ENCODE measurements around the gene SPINT1. TPM values are rescaled to one million over a fixed set of nuclear protein-coding genes. Genes with fewer than 3 reads are reported as not detected.

Gene SPINT1
- total and polyA plus RNA-seq, 9 donors = 0.76 to 131 (median 5.2) TPM

DNA sequence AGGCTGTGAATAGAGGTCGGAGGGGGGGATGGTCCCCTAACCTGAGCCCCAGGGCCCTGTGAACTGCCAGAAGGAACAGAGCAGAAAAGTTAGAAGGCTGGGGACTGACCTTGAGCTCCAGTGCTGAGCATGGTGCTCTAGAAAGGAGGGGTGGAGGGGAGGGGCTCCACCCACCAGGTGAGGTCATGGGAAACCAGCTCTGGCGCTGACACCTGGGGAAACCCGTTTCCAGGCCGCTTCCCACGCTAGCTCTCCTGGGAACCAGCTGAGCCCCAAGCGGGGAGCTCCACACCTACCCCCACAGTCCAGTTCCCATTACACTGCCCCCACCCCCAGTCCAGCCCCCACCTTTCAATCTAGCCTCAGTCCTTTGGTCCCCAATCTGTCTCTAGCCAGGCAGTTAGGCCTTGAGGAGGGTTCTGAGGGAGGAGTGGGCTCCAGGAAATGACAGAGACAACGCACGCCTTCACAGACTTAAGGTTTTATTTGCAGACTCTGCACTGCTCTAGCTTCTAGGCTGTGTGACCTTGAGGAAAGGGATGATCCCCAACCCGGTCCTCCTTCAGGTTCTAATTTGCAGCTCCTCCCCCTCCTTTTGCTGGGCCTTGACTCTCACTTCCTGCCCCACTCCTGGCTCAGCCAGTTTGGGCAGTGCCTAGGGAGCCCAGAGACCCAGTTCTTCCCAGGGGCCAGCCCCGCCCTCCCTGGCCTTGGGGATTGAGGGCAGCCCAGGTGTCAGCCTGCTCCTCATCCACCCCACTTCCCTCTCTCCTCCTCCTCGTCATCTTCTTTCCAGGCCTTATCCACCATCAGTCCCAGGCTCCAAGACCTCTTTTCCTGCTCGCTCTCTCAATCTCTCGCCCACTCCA is 28.1 kb downstream of the SPINT1 start:
- H3K4me1 ChIP-seq (ENCODE audit: insufficient read depth) = peaks cover 3% of the 10 kb centered on the region
- H3K9me3 ChIP-seq = no peaks in the 10 kb centered on the region
- H3K4me3 ChIP-seq = no peak overlapping the region
- H3K36me3 ChIP-seq = no peaks in the 10 kb centered on the region
- H3K27ac ChIP-seq = no peak overlapping the region
- H3K27me3 ChIP-seq = no peaks in the 10 kb centered on the region
- TF ChIP-seq, protein P1, sequence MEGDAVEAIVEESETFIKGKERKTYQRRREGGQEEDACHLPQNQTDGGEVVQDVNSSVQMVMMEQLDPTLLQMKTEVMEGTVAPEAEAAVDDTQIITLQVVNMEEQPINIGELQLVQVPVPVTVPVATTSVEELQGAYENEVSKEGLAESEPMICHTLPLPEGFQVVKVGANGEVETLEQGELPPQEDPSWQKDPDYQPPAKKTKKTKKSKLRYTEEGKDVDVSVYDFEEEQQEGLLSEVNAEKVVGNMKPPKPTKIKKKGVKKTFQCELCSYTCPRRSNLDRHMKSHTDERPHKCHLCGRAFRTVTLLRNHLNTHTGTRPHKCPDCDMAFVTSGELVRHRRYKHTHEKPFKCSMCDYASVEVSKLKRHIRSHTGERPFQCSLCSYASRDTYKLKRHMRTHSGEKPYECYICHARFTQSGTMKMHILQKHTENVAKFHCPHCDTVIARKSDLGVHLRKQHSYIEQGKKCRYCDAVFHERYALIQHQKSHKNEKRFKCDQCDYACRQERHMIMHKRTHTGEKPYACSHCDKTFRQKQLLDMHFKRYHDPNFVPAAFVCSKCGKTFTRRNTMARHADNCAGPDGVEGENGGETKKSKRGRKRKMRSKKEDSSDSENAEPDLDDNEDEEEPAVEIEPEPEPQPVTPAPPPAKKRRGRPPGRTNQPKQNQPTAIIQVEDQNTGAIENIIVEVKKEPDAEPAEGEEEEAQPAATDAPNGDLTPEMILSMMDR (IDR thresholded peaks at IDR 0.05) = no peak
- no peak for DNase-seq
- 77 to 83% (median 81%) methylated on average over 13 of the region's 13 CpGs for WGBS, 3 donors
- intact Hi-C loops (cut with DNase I) = no loop called here

GRCh38 chr15:40872791-40873693 is 29.2 kb downstream of the SPINT1 start:
- H3K9me3 ChIP-seq = no peaks in the 10 kb centered on the region
- TF ChIP-seq EP300 (IDR thresholded peaks at IDR 0.05) (no peak), POLR2A (IDR thresholded peaks at IDR 0.05) (no peak)
- TF ChIP-seq, protein P1 (IDR thresholded peaks at IDR 0.05) = no peak
- H3K4me1 ChIP-seq (ENCODE audit: insufficient read depth) = peaks cover 3% of the 10 kb centered on the region
- no peak overlapping the region for H3K27ac ChIP-seq
- 58 to 74% (median 58%) methylated on average over 29 to 33 of the region's 33 CpGs for WGBS, 3 donors
- no peaks in the 10 kb centered on the region for H3K36me3 ChIP-seq
- DNase-seq = no peak
- intact Hi-C loops (cut with DNase I) = no loop called here
- H3K4me3 ChIP-seq = no peak overlapping the region
- H3K27me3 ChIP-seq = no peaks in the 10 kb centered on the region

- peaks cover 3% of the 10 kb centered on the region for H3K4me1 ChIP-seq (ENCODE audit: insufficient read depth)
- intact Hi-C loops (cut with DNase I) = no loop called here
- 1% methylated on average over 28 to 74 of the region's 74 CpGs for WGBS, 3 donors
- H3K4me3 ChIP-seq = peak within 1 kb of the TSS; percentile 30
- H3K36me3 ChIP-seq = no peaks in the 10 kb centered on the region
- no peak within 1 kb of the TSS for H3K27ac ChIP-seq
- no peaks in the 10 kb centered on the region for H3K9me3 ChIP-seq
- DNase-seq = peak; percentile 21 to 58 (median 42)
- TF ChIP-seq POLR2A (IDR thresholded peaks at IDR 0.05) = no peak
- no peak for TF ChIP-seq EP300 (IDR thresholded peaks at IDR 0.05)
- TF ChIP-seq, protein P1 (IDR thresholded peaks at IDR 0.05) = no peak
- no peaks in the 10 kb centered on the region for H3K27me3 ChIP-seq
Observed at GRCh38 chr15:40873694-40874561, 30.1 kb downstream of the SPINT1 start, which contains the start of gene RHOV. RHOV (minus strand) TSS chr15:40874234; CDS start chr15:40874139, 95 bp downstream.
